ENCODE measurements around the gene ZFP69. TPM values are rescaled to one million over a fixed set of nuclear protein-coding genes. Genes with fewer than 3 reads are reported as not detected.

The ZFP69 gene
- total and polyA plus RNA-seq, 4 donors = 2.5 to 3.9 (median 3.7) TPM

GRCh38 chr1:40450495-40451237 is 26.4 kb upstream of the ZFP69 start:
- peak; percentile 26 for ATAC-seq (ENCODE audit: low FRiP score)
- Histone ChIP-seq H3K4me3 (ENCODE audit: low read length in 2 of 2) (peak overlapping the region; percentile 58 to 66), H3K9me3 (ENCODE audit: control insufficient read depth, low read length) (no peaks in the 10 kb centered on the region), H3K4me1 (ENCODE audit: control insufficient read depth in 1 of 2, insufficient read depth in 2 of 2, low read length in 2 of 2) (peaks cover 0 to 1% of the 10 kb centered on the region in 2 donors), H3K36me3 (ENCODE audit: control insufficient read depth in 1 of 2, insufficient read depth in 2 of 2, low read length in 1 of 2) (no peaks in the 10 kb centered on the region), H3K27me3 (ENCODE audit: control insufficient read depth in 1 of 2, insufficient read depth in 2 of 2, low read length in 1 of 2) (no peaks in the 10 kb centered on the region), H3K27ac (ENCODE audit: low read depth in 1 of 2, low read length in 2 of 2) (peak overlapping the region in 1 of 2 donors; percentile 76)
- WGBS, 2 donors = 4 to 10% methylated on average over 22 of the region's 22 CpGs
- DNase-seq = peak; percentile 58 to 79
- intact Hi-C loops (cut with DNase I) = no loop called here

GRCh38 chr1:40451238-40451585 is 25.9 kb upstream of the ZFP69 start:
- intact Hi-C loops (cut with DNase I) = no loop called here
- DNase-seq = no peak
- Histone ChIP-seq H3K4me3 (ENCODE audit: low read length in 2 of 2) (no peak overlapping the region), H3K36me3 (ENCODE audit: control insufficient read depth in 1 of 2, insufficient read depth in 2 of 2, low read length in 1 of 2) (no peaks in the 10 kb centered on the region), H3K4me1 (ENCODE audit: control insufficient read depth in 1 of 2, insufficient read depth in 2 of 2, low read length in 2 of 2) (peaks cover 0 to 1% of the 10 kb centered on the region in 2 donors), H3K9me3 (ENCODE audit: control insufficient read depth, low read length) (no peaks in the 10 kb centered on the region), H3K27me3 (ENCODE audit: control insufficient read depth in 1 of 2, insufficient read depth in 2 of 2, low read length in 1 of 2) (no peaks in the 10 kb centered on the region), H3K27ac (ENCODE audit: low read depth in 1 of 2, low read length in 2 of 2) (no peak overlapping the region)
- 93 to 94% methylated on average over 1 of the region's 1 CpG for WGBS, 2 donors
- no peak for ATAC-seq (ENCODE audit: low FRiP score)

- intact Hi-C loops (cut with DNase I) = no loop called here
- H3K27me3 ChIP-seq (ENCODE audit: control insufficient read depth in 1 of 2, insufficient read depth in 2 of 2, low read length in 1 of 2) = no peaks in the 10 kb centered on the region
- H3K9me3 ChIP-seq (ENCODE audit: control insufficient read depth, low read length) = peaks cover 8% of the 10 kb centered on the region
- no peak overlapping the region for H3K4me3 ChIP-seq (ENCODE audit: low read length in 2 of 2)
- no peak for DNase-seq
- peaks cover 0 to 1% of the 10 kb centered on the region in 2 donors for H3K4me1 ChIP-seq (ENCODE audit: control insufficient read depth in 1 of 2, insufficient read depth in 2 of 2, low read length in 2 of 2)
- WGBS, 2 donors = 57 to 97% methylated on average over 1 of the region's 1 CpG
- no peak overlapping the region for H3K27ac ChIP-seq (ENCODE audit: low read depth in 1 of 2, low read length in 2 of 2)
- H3K36me3 ChIP-seq (ENCODE audit: control insufficient read depth in 1 of 2, insufficient read depth in 2 of 2, low read length in 1 of 2) = peaks cover 2 to 5% of the 10 kb centered on the region in 2 donors
- no peak for ATAC-seq (ENCODE audit: low FRiP score)
Measured at GRCh38 chr1:40454873-40455272, 22.2 kb upstream of the ZFP69 start.

GRCh38 chr1:40462956-40463590 is 14.0 kb upstream of the ZFP69 start:
- H3K27me3 ChIP-seq (ENCODE audit: control insufficient read depth in 1 of 2, insufficient read depth in 2 of 2, low read length in 1 of 2) = no peaks in the 10 kb centered on the region
- DNase-seq (no peak), ATAC-seq (ENCODE audit: low FRiP score) (no peak)
- no peaks in the 10 kb centered on the region for H3K4me1 ChIP-seq (ENCODE audit: control insufficient read depth in 1 of 2, insufficient read depth in 2 of 2, low read length in 2 of 2)
- 99% methylated on average over 3 of the region's 3 CpGs for WGBS, 2 donors
- no peak overlapping the region for H3K4me3 ChIP-seq (ENCODE audit: low read length in 2 of 2)
- intact Hi-C loops (cut with DNase I) = no loop called here
- peaks cover 1 to 5% of the 10 kb centered on the region in 2 donors for H3K36me3 ChIP-seq (ENCODE audit: control insufficient read depth in 1 of 2, insufficient read depth in 2 of 2, low read length in 1 of 2)
- peaks cover 14% of the 10 kb centered on the region for H3K9me3 ChIP-seq (ENCODE audit: control insufficient read depth, low read length)
- H3K27ac ChIP-seq (ENCODE audit: low read depth in 1 of 2, low read length in 2 of 2) = no peak overlapping the region

GRCh38 chr1:40469327-40469726 is 7.8 kb upstream of the ZFP69 start:
- WGBS, 2 donors = 96 to 98% methylated on average over 2 of the region's 2 CpGs
- peaks cover 0 to 1% of the 10 kb centered on the region in 2 donors for H3K36me3 ChIP-seq (ENCODE audit: control insufficient read depth in 1 of 2, insufficient read depth in 2 of 2, low read length in 1 of 2)
- H3K27ac ChIP-seq (ENCODE audit: low read depth in 1 of 2, low read length in 2 of 2) = no peak overlapping the region
- no peak overlapping the region for H3K4me3 ChIP-seq (ENCODE audit: low read length in 2 of 2)
- intact Hi-C loops (cut with DNase I) = no loop called here
- H3K27me3 ChIP-seq (ENCODE audit: control insufficient read depth in 1 of 2, insufficient read depth in 2 of 2, low read length in 1 of 2) = no peaks in the 10 kb centered on the region
- DNase-seq (no peak), ATAC-seq (ENCODE audit: low FRiP score) (no peak)
- H3K4me1 ChIP-seq (ENCODE audit: control insufficient read depth in 1 of 2, insufficient read depth in 2 of 2, low read length in 2 of 2) = no peaks in the 10 kb centered on the region
- H3K9me3 ChIP-seq (ENCODE audit: control insufficient read depth, low read length) = peaks cover 9% of the 10 kb centered on the region

- Histone ChIP-seq H3K4me3 (ENCODE audit: low read length in 2 of 2) (no peak overlapping the region), H3K36me3 (ENCODE audit: control insufficient read depth in 1 of 2, insufficient read depth in 2 of 2, low read length in 1 of 2) (no peaks in the 10 kb centered on the region), H3K9me3 (ENCODE audit: control insufficient read depth, low read length) (peaks cover 2% of the 10 kb centered on the region), H3K27ac (ENCODE audit: low read depth in 1 of 2, low read length in 2 of 2) (no peak overlapping the region), H3K4me1 (ENCODE audit: control insufficient read depth in 1 of 2, insufficient read depth in 2 of 2, low read length in 2 of 2) (no peaks in the 10 kb centered on the region), H3K27me3 (ENCODE audit: control insufficient read depth in 1 of 2, insufficient read depth in 2 of 2, low read length in 1 of 2) (no peaks in the 10 kb centered on the region)
- 95% methylated on average over 2 of the region's 2 CpGs for WGBS, 2 donors
- DNase-seq = no peak
- ATAC-seq (ENCODE audit: low FRiP score) = no peak
- intact Hi-C loops (cut with DNase I) = no loop called here
Measured at GRCh38 chr1:40475268-40475667, 1.8 kb upstream of the ZFP69 start.

- no peaks in the 10 kb centered on the region for H3K27me3 ChIP-seq (ENCODE audit: control insufficient read depth in 1 of 2, insufficient read depth in 2 of 2, low read length in 1 of 2)
- peak overlapping the region in 1 of 2 donors; percentile 2 for H3K27ac ChIP-seq (ENCODE audit: low read depth in 1 of 2, low read length in 2 of 2)
- WGBS, 2 donors = 0 to 1% methylated on average over 17 of the region's 17 CpGs
- intact Hi-C loops (cut with DNase I) = no loop called here
- no peaks in the 10 kb centered on the region for H3K36me3 ChIP-seq (ENCODE audit: control insufficient read depth in 1 of 2, insufficient read depth in 2 of 2, low read length in 1 of 2)
- DNase-seq (no peak), ATAC-seq (ENCODE audit: low FRiP score) (peak; percentile 49)
- H3K4me3 ChIP-seq (ENCODE audit: low read length in 2 of 2) = peak overlapping the region; percentile 70 to 87
- peaks cover 2% of the 10 kb centered on the region for H3K9me3 ChIP-seq (ENCODE audit: control insufficient read depth, low read length)
- no peaks in the 10 kb centered on the region for H3K4me1 ChIP-seq (ENCODE audit: control insufficient read depth in 1 of 2, insufficient read depth in 2 of 2, low read length in 2 of 2)
Measured at GRCh38 chr1:40477678-40478053, 576 bp downstream of the ZFP69 start.

- Histone ChIP-seq H3K4me1 (ENCODE audit: control insufficient read depth in 1 of 2, insufficient read depth in 2 of 2, low read length in 2 of 2) (no peaks in the 10 kb centered on the region), H3K27ac (ENCODE audit: low read depth in 1 of 2, low read length in 2 of 2) (no peak overlapping the region), H3K36me3 (ENCODE audit: control insufficient read depth in 1 of 2, insufficient read depth in 2 of 2, low read length in 1 of 2) (no peaks in the 10 kb centered on the region), H3K27me3 (ENCODE audit: control insufficient read depth in 1 of 2, insufficient read depth in 2 of 2, low read length in 1 of 2) (no peaks in the 10 kb centered on the region), H3K9me3 (ENCODE audit: control insufficient read depth, low read length) (peaks cover 2% of the 10 kb centered on the region), H3K4me3 (ENCODE audit: low read length in 2 of 2) (peak overlapping the region in 1 of 2 donors; percentile 87)
- intact Hi-C loops (cut with DNase I) = no loop called here
- 3% methylated on average over 2 of the region's 2 CpGs for WGBS, 2 donors
- DNase-seq (no peak), ATAC-seq (ENCODE audit: low FRiP score) (no peak)
Measured at GRCh38 chr1:40478276-40478675, 1.2 kb downstream of the ZFP69 start.

GRCh38 chr1:40479156-40479555 is 2.1 kb downstream of the ZFP69 start:
- H3K36me3 ChIP-seq (ENCODE audit: control insufficient read depth in 1 of 2, insufficient read depth in 2 of 2, low read length in 1 of 2) = no peaks in the 10 kb centered on the region
- intact Hi-C loops (cut with DNase I) = no loop called here
- H3K4me3 ChIP-seq (ENCODE audit: low read length in 2 of 2) = no peak overlapping the region
- H3K4me1 ChIP-seq (ENCODE audit: control insufficient read depth in 1 of 2, insufficient read depth in 2 of 2, low read length in 2 of 2) = no peaks in the 10 kb centered on the region
- no peak for ATAC-seq (ENCODE audit: low FRiP score)
- no peak for DNase-seq
- H3K27ac ChIP-seq (ENCODE audit: low read depth in 1 of 2, low read length in 2 of 2) = no peak overlapping the region
- H3K27me3 ChIP-seq (ENCODE audit: control insufficient read depth in 1 of 2, insufficient read depth in 2 of 2, low read length in 1 of 2) = no peaks in the 10 kb centered on the region
- peaks cover 2% of the 10 kb centered on the region for H3K9me3 ChIP-seq (ENCODE audit: control insufficient read depth, low read length)
- WGBS, 2 donors = 84 to 87% methylated on average over 4 of the region's 4 CpGs
